ENCODE results near the gene AQP5.

- TF ChIP-seq, protein P1, sequence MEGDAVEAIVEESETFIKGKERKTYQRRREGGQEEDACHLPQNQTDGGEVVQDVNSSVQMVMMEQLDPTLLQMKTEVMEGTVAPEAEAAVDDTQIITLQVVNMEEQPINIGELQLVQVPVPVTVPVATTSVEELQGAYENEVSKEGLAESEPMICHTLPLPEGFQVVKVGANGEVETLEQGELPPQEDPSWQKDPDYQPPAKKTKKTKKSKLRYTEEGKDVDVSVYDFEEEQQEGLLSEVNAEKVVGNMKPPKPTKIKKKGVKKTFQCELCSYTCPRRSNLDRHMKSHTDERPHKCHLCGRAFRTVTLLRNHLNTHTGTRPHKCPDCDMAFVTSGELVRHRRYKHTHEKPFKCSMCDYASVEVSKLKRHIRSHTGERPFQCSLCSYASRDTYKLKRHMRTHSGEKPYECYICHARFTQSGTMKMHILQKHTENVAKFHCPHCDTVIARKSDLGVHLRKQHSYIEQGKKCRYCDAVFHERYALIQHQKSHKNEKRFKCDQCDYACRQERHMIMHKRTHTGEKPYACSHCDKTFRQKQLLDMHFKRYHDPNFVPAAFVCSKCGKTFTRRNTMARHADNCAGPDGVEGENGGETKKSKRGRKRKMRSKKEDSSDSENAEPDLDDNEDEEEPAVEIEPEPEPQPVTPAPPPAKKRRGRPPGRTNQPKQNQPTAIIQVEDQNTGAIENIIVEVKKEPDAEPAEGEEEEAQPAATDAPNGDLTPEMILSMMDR (IDR thresholded peaks at IDR 0.05): no peak
- no peak for TF ChIP-seq ZFX (IDR thresholded peaks at IDR 0.05; ENCODE audit: borderline replicate concordance)
Measured at GRCh38 chr12:49939307-49939706, 22.4 kb upstream of the AQP5 start.
